ENCODE data around the gene DCANP1. TPM values are rescaled to one million over a fixed set of nuclear protein-coding genes. Genes with fewer than 3 reads are reported as not detected.

Gene DCANP1
- total and polyA plus RNA-seq, 4 donors, result 0.09 to 0.51 (median 0.28) TPM

DNA sequence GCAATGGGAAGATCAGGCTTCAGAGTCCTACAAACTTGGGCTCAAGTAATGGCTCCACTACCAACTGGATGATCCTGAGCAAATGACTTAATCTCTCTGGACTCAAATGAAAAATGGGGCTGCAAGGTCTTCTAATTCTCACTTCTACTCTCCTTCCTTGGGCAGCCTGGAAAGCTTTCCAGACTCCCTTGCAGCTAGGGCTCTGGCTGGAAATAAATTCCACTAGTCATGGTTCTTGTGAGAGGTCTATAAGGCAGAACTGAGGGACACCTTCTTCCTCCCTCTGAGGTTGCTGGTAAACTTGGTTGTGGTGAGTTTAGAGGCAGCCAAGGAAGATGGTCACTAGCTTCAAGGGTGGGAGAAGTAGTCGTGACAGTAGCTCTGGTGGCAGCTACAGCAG, 18.6 kb downstream of the DCANP1 start:
- no peaks in the 10 kb centered on the region for H3K36me3 ChIP-seq (ENCODE audit: control insufficient read depth in 4 of 4, insufficient read depth in 4 of 4, low read length in 4 of 4)
- no peak overlapping the region for H3K9ac ChIP-seq (ENCODE audit: insufficient read depth in 1 of 2, low read length in 2 of 2)
- ATAC-seq (ENCODE audit: insufficient read depth, low FRiP score) (no peak), DNase-seq (no peak)
- TF ChIP-seq, protein P1, sequence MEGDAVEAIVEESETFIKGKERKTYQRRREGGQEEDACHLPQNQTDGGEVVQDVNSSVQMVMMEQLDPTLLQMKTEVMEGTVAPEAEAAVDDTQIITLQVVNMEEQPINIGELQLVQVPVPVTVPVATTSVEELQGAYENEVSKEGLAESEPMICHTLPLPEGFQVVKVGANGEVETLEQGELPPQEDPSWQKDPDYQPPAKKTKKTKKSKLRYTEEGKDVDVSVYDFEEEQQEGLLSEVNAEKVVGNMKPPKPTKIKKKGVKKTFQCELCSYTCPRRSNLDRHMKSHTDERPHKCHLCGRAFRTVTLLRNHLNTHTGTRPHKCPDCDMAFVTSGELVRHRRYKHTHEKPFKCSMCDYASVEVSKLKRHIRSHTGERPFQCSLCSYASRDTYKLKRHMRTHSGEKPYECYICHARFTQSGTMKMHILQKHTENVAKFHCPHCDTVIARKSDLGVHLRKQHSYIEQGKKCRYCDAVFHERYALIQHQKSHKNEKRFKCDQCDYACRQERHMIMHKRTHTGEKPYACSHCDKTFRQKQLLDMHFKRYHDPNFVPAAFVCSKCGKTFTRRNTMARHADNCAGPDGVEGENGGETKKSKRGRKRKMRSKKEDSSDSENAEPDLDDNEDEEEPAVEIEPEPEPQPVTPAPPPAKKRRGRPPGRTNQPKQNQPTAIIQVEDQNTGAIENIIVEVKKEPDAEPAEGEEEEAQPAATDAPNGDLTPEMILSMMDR (IDR thresholded peaks at IDR 0.05; ENCODE audit: control extremely low read depth, extremely low read depth), result no peak
- H3K27me3 ChIP-seq (ENCODE audit: control insufficient read depth in 3 of 3, insufficient read depth in 3 of 3, low read length in 2 of 3), result no peaks in the 10 kb centered on the region
- no peak overlapping the region for H3K4me3 ChIP-seq
- WGBS, 2 donors, result 38 to 66% methylated on average over 1 of the region's 1 CpG
- H3K9me3 ChIP-seq (ENCODE audit: control insufficient read depth in 4 of 4, insufficient read depth in 3 of 4, low read length in 3 of 4), result peaks cover 0 to 5% (median 2%) of the 10 kb centered on the region in 4 donors
- H3K27ac ChIP-seq (ENCODE audit: low read depth in 1 of 2, low read length in 1 of 2), result no peak overlapping the region
- H3K4me1 ChIP-seq (ENCODE audit: control insufficient read depth in 5 of 5, insufficient read depth in 5 of 5, low read length in 5 of 5), result peaks cover 0 to 30% (median 9%) of the 10 kb centered on the region in 5 donors

DNA sequence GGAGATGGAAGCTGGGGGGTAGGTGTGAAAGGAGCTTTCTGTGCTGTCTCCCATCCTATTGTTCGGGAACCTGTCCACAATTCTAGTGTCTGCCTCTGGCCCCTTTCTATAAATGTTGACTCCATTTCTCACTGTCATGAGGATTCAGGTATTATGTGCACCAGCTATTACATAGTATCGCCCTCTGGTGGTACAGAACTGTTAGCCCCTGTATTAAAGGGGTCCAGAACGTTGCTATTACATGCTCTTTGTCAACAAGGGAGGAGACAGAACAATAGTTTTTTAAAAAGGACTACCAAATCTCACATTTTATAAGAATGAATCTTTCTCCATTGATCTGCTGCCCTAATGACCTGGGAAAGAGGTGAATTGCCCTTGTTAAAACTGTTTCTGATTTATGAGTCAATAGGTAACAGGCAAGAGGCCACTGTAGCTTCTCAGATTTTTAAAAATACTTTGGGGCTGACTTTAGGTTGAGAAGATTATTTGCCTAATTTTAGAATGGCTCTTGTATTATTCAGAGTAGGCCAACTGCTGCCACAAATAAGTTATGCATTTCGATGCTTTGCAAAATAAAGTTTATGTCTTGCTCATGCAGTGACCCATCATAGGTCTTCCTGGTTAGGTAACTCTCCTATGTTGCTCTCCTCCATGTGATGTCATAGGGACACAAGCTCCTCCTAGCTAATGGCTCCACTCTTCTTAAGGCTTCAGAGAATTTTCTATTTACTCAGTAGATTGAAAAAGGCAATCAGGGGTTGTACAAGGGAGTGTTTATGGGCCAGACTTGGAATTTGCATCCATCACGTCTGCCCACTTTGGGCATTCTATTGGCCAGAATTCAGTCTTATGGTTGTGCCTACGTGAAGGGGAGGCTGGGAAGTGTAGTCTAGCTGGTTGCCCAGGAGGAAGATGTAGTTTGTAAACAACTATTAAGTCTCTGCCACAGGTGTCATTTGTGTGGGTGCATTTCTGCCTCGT, 20.8 kb downstream of the DCANP1 start:
- DNase-seq (no peak), ATAC-seq (ENCODE audit: insufficient read depth, low FRiP score) (peak; percentile 55)
- TF ChIP-seq, protein P1 (IDR thresholded peaks at IDR 0.05; ENCODE audit: control extremely low read depth, extremely low read depth), result peak; percentile 12
- 45 to 49% methylated on average over 7 of the region's 7 CpGs for WGBS, 2 donors
- Histone ChIP-seq H3K27me3 (ENCODE audit: control insufficient read depth in 3 of 3, insufficient read depth in 3 of 3, low read length in 2 of 3) (no peaks in the 10 kb centered on the region), H3K27ac (ENCODE audit: low read depth in 1 of 2, low read length in 1 of 2) (no peak overlapping the region), H3K4me1 (ENCODE audit: control insufficient read depth in 5 of 5, insufficient read depth in 5 of 5, low read length in 5 of 5) (peaks cover 0 to 18% (median 15%) of the 10 kb centered on the region in 5 donors), H3K9ac (ENCODE audit: insufficient read depth in 1 of 2, low read length in 2 of 2) (no peak overlapping the region), H3K36me3 (ENCODE audit: control insufficient read depth in 4 of 4, insufficient read depth in 4 of 4, low read length in 4 of 4) (no peaks in the 10 kb centered on the region), H3K9me3 (ENCODE audit: control insufficient read depth in 4 of 4, insufficient read depth in 3 of 4, low read length in 3 of 4) (peaks cover 0 to 5% (median 2%) of the 10 kb centered on the region in 4 donors), H3K4me3 (no peak overlapping the region)

DNA sequence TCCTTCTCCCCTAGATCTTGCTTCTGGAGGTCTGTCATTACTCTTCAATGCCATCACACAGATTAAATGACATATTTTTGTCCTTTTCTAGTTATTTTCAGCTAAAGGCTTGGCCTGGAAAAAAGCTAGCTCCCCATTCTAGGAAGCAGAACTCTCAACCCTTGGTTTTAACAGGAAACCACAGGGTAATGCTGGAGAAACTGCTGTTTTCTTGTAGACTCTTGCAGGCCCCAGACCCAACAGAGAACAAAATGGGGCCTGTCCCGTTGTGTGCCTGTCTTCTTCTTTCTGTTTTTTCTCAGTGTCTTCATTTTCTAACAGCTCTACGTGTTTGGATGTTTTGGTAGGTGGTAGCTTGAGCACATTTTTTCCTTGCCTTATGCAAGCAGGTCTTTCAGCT, 21.5 kb downstream of the DCANP1 start:
- WGBS, 2 donors, result 26 to 30% methylated on average over 2 of the region's 2 CpGs
- no peaks in the 10 kb centered on the region for H3K36me3 ChIP-seq (ENCODE audit: control insufficient read depth in 4 of 4, insufficient read depth in 4 of 4, low read length in 4 of 4)
- no peak for DNase-seq
- TF ChIP-seq, protein P1 (IDR thresholded peaks at IDR 0.05; ENCODE audit: control extremely low read depth, extremely low read depth), result no peak
- peaks cover 0 to 5% (median 2%) of the 10 kb centered on the region in 4 donors for H3K9me3 ChIP-seq (ENCODE audit: control insufficient read depth in 4 of 4, insufficient read depth in 3 of 4, low read length in 3 of 4)
- no peak for ATAC-seq (ENCODE audit: insufficient read depth, low FRiP score)
- H3K27ac ChIP-seq (ENCODE audit: low read depth in 1 of 2, low read length in 1 of 2), result no peak overlapping the region
- no peak overlapping the region for H3K4me3 ChIP-seq
- H3K9ac ChIP-seq (ENCODE audit: insufficient read depth in 1 of 2, low read length in 2 of 2), result no peak overlapping the region
- H3K4me1 ChIP-seq (ENCODE audit: control insufficient read depth in 5 of 5, insufficient read depth in 5 of 5, low read length in 5 of 5), result peaks cover 0 to 18% (median 15%) of the 10 kb centered on the region in 5 donors
- no peaks in the 10 kb centered on the region for H3K27me3 ChIP-seq (ENCODE audit: control insufficient read depth in 3 of 3, insufficient read depth in 3 of 3, low read length in 2 of 3)

Measured in lung (tissue), 12 donors.